Pons (tissue), 1 donor: ENCODE measurements around the gene SLC16A5.
A peak's percentile ranks its signal among the peaks of the same experiment; 100 is the strongest.
"Not testable (repeated sequence)": the region's sequence is repeated elsewhere in the genome, so short reads cannot be mapped to it uniquely, and the experiment has no call there.

Source experiments
- DNase-seq: peaks from one replicate; pipeline ENCODE4 v3.0.0-alpha.2; 2016; ENCODE audit warnings: low spot score

SLC16A5 gene

GRCh38 chr17:75111777-75112335 lies 24.1 kb downstream of the SLC16A5 start:
- no peak for DNase-seq

- peak; percentile 89 for DNase-seq
Observed at GRCh38 chr17:75113798-75114551, 26.2 kb downstream of the SLC16A5 start.

- no peak for DNase-seq
Observed at GRCh38 chr17:75114552-75115314, 27.0 kb downstream of the SLC16A5 start.

- no peak for DNase-seq
Observed at GRCh38 chr17:75115555-75115954, 27.8 kb downstream of the SLC16A5 start.

- no peak for DNase-seq
Observed at GRCh38 chr17:75116737-75117136, 29.0 kb downstream of the SLC16A5 start.

GRCh38 chr17:75118307-75118706 lies 30.6 kb downstream of the SLC16A5 start:
- no peak for DNase-seq

- DNase-seq, result no peak
Observed at GRCh38 chr17:75124041-75124818, 36.5 kb downstream of the SLC16A5 start.

GRCh38 chr17:75124819-75125162 lies 37.0 kb downstream of the SLC16A5 start:
- DNase-seq, result no peak

GRCh38 chr17:75125984-75126383 lies 38.2 kb downstream of the SLC16A5 start:
- no peak for DNase-seq

- DNase-seq, result no peak
Observed at GRCh38 chr17:75126954-75127353, 39.2 kb downstream of the SLC16A5 start.

GRCh38 chr17:75127936-75128335 lies 40.2 kb downstream of the SLC16A5 start:
- DNase-seq, result not testable (repeated sequence)

- no peak for DNase-seq
Observed at GRCh38 chr17:75128694-75129505, 41.1 kb downstream of the SLC16A5 start.

- DNase-seq, result no peak
Observed at GRCh38 chr17:75129576-75129975, 41.8 kb downstream of the SLC16A5 start.

GRCh38 chr17:75130059-75130631 lies 42.4 kb downstream of the SLC16A5 start:
- no peak for DNase-seq

GRCh38 chr17:75130632-75131277 lies 43.0 kb downstream of the SLC16A5 start:
- no peak for DNase-seq

GRCh38 chr17:75131278-75132017 lies 43.7 kb downstream of the SLC16A5 start, which contains the start of gene NT5C:
TSS of gene NT5C (minus strand) at chr17:75131742. CDS start at chr17:75131707, 35 bp downstream.
- peak; percentile 48 for DNase-seq

GRCh38 chr17:75132018-75133000 lies 44.6 kb downstream of the SLC16A5 start:
- not testable (repeated sequence) for DNase-seq

- no peak for DNase-seq
Observed at GRCh38 chr17:75133001-75133400, 45.2 kb downstream of the SLC16A5 start.
